K562 (cell line): Measurements from ENCODE around the gene LRP1-AS.

Experiments used
- ARID2 ChIP-seq: fragments of 450-650 bp; IDR thresholded peaks from 2 replicates; pipeline ENCODE4 v1.6.1; 2017; ENCODE audit warnings: antibody characterized with exemption, mild to moderate bottlenecking
- CCAR2 ChIP-seq: fragments of 200-400 bp; formaldehyde crosslinking; IDR thresholded peaks from 2 replicates; pipeline ENCODE4 v1.6.1; 2017; ENCODE audit warnings: mild to moderate bottlenecking, low read depth, low read length
- CREB1 ChIP-seq, 2 experiments: sonication (generic) in 1 of 2; formaldehyde crosslinking in 1 of 2; IDR thresholded peaks; 2 replicates each; pipeline versions ENCODE4 v1.6.1 to v1.8.0; 2012 to 2022; ENCODE audit warnings: inconsistent platforms in 1 of 2, mild to moderate bottlenecking in 1 of 2, missing genetic modification reagents in 1 of 2, moderate library complexity in 1 of 2
- EP300 ChIP-seq: IDR thresholded peaks from 2 replicates; pipeline ENCODE4 v1.6.1; 2012; ENCODE audit warnings: low read length, improper control_type of control experiment
- NR3C1 ChIP-seq: sonication (generic); formaldehyde crosslinking; IDR thresholded peaks from 2 replicates; pipeline ENCODE4 v1.8.1; 2022; ENCODE audit warnings: missing genetic modification reagents
- TCFL5 ChIP-seq: fragments of 250-450 bp; sonication (Bioruptor Pico); conservative IDR thresholded peaks from 2 replicates; pipeline ENCODE4 v1.6.1; 2021; ENCODE audit warnings: mild to moderate bottlenecking, moderate library complexity, matching md5 sums
- YBX1 ChIP-seq: fragments of 450-650 bp; IDR thresholded peaks from 2 replicates; pipeline ENCODE4 v1.7.1; 2016; ENCODE audit warnings: mild to moderate bottlenecking
- TF ChIP-seq, protein P1 (sequence below): sonication (generic); formaldehyde crosslinking; IDR thresholded peaks from 2 replicates; pipeline ENCODE4 v1.8.1; 2023; ENCODE audit warnings: mild to moderate bottlenecking, missing genetic modification reagents
- TF ChIP-seq, protein P2 (sequence below), 2 experiments: fragments of 450-650 bp; IDR thresholded peaks; 2 replicates each; pipeline ENCODE4 v1.6.1; 2016; ENCODE audit warnings: mild to moderate bottlenecking in 2 of 2, borderline replicate concordance in 1 of 2, low read depth in 1 of 2, moderate library complexity in 1 of 2
- TF ChIP-seq, protein P3 (sequence below): fragments of 450-650 bp; formaldehyde crosslinking; IDR thresholded peaks from 2 replicates; pipeline ENCODE4 v1.4.0; 2022; ENCODE audit warnings: mild to moderate bottlenecking, moderate library complexity
- TF ChIP-seq, protein P4 (sequence below), 3 experiments: IDR thresholded peaks in 2 of 3; conservative IDR thresholded peaks in 1 of 3; 2 replicates each; pipeline ENCODE4 v1.5.1; 2011 to 2012; ENCODE audit warnings: low read length in 3 of 3, mild to moderate bottlenecking in 3 of 3, control low read depth in 2 of 3, improper control_type of control experiment in 1 of 3, inconsistent platforms in 1 of 3, low read depth in 1 of 3, mixed read lengths in 1 of 3, moderate library complexity in 1 of 3; ENCODE audit not compliant: insufficient read depth in 2 of 3

DNA sequence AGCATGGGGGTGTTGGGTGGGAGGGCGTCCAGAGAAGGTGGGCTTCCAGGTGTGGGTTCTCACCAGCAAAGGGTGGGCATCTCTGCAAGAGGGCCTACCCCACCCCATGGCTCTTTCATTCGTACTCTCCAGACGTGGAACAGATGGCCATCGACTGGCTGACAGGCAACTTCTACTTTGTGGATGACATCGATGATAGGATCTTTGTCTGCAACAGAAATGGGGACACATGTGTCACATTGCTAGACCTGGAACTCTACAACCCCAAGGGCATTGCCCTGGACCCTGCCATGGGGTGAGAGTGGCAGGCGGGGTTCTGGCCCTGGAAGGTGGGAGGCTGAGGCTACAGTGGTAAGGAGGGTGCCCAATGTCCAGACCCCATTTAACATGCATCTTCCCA lies 6.7 kb upstream of the LRP1-AS start:
- TF ChIP-seq TCFL5 (no peak), ARID2 (no peak), CREB1 (IDR thresholded peaks at IDR 0.05) (no peak), CREB1 (CRISPR knock-in tag; IDR thresholded peaks at IDR 0.05) (no peak), EP300 (no peak), NR3C1 (no peak), CCAR2 (no peak), YBX1 (no peak)
- TF ChIP-seq, protein P1, sequence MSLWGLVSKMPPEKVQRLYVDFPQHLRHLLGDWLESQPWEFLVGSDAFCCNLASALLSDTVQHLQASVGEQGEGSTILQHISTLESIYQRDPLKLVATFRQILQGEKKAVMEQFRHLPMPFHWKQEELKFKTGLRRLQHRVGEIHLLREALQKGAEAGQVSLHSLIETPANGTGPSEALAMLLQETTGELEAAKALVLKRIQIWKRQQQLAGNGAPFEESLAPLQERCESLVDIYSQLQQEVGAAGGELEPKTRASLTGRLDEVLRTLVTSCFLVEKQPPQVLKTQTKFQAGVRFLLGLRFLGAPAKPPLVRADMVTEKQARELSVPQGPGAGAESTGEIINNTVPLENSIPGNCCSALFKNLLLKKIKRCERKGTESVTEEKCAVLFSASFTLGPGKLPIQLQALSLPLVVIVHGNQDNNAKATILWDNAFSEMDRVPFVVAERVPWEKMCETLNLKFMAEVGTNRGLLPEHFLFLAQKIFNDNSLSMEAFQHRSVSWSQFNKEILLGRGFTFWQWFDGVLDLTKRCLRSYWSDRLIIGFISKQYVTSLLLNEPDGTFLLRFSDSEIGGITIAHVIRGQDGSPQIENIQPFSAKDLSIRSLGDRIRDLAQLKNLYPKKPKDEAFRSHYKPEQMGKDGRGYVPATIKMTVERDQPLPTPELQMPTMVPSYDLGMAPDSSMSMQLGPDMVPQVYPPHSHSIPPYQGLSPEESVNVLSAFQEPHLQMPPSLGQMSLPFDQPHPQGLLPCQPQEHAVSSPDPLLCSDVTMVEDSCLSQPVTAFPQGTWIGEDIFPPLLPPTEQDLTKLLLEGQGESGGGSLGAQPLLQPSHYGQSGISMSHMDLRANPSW (CRISPR knock-in tag), result no peak
- TF ChIP-seq, protein P2, sequence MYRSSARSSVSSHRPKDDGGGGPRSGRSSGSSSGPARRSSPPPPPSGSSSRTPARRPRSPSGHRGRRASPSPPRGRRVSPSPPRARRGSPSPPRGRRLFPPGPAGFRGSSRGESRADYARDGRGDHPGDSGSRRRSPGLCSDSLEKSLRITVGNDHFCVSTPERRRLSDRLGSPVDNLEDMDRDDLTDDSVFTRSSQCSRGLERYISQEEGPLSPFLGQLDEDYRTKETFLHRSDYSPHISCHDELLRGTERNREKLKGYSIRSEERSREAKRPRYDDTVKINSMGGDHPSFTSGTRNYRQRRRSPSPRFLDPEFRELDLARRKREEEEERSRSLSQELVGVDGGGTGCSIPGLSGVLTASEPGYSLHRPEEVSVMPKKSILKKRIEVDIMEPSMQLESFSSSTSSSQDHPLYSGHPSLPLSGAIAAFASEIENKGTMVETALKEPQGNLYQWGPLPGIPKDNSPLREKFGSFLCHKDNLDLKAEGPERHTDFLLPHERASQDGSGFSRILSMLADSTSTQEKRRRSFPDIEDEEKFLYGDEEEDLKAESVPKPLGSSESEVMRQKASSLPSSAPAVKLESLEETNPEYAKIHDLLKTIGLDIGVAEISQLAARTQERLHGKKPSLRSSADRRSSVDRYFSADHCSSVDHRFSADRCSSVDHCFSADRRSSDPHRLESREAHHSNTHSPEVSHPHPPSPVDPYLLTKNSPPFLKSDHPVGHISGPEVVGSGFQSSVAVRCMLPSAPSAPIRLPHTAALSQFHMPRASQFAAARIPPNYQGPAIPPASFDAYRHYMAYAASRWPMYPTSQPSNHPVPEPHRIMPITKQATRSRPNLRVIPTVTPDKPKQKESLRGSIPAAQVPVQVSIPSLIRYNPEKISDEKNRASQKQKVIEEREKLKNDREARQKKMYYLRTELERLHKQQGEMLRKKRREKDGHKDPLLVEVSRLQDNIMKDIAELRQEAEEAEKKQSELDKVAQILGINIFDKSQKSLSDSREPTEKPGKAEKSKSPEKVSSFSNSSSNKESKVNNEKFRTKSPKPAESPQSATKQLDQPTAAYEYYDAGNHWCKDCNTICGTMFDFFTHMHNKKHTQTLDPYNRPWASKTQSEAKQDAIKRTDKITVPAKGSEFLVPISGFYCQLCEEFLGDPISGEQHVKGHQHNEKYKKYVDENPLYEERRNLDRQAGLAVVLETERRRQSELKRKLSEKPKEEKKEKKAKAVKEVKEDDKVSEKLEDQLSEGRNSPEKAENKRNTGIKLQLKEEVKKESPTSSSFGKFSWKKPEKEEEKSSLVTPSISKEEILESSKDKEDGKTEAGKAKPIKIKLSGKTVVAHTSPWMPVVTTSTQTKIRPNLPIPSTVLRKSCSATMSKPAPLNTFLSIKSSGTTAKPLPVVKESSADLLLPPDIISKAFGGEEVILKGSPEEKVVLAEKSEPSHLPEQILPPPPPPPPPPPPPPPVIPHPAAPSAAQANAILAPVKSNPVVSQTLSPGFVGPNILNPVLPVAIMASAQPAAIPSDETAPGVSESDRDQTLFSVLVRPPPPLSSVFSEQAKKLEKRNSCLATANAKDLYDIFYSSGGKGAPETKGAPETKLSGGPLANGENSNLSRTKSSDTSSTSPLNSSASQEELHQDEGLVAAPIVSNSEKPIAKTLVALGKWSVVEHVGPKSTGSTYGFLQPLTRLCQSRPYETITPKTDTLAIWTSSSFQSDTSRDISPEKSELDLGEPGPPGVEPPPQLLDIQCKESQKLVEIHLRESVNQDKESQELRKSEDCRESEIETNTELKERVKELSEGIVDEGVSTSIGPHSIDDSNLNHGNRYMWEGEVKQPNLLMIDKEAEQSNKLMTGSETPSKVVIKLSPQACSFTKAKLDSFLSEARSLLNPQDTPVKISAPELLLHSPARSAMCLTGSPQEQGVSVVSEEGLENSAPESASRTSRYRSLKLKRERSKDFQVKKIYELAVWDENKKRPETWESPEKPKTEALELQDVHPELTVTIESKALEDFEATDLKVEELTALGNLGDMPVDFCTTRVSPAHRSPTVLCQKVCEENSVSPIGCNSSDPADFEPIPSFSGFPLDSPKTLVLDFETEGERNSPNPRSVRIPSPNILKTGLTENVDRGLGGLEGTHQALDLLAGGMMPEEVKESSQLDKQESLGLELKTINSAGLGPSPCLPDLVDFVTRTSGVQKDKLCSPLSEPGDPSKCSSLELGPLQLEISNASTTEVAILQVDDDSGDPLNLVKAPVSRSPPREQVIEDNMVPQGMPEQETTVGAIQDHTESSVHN (IDR thresholded peaks at IDR 0.05; ENCODE audit: borderline replicate concordance in 1 of 2, low read depth in 1 of 2), result no peak
- TF ChIP-seq, protein P3, sequence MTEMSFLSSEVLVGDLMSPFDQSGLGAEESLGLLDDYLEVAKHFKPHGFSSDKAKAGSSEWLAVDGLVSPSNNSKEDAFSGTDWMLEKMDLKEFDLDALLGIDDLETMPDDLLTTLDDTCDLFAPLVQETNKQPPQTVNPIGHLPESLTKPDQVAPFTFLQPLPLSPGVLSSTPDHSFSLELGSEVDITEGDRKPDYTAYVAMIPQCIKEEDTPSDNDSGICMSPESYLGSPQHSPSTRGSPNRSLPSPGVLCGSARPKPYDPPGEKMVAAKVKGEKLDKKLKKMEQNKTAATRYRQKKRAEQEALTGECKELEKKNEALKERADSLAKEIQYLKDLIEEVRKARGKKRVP (CRISPR knock-in tag), result no peak
- TF ChIP-seq, protein P4, sequence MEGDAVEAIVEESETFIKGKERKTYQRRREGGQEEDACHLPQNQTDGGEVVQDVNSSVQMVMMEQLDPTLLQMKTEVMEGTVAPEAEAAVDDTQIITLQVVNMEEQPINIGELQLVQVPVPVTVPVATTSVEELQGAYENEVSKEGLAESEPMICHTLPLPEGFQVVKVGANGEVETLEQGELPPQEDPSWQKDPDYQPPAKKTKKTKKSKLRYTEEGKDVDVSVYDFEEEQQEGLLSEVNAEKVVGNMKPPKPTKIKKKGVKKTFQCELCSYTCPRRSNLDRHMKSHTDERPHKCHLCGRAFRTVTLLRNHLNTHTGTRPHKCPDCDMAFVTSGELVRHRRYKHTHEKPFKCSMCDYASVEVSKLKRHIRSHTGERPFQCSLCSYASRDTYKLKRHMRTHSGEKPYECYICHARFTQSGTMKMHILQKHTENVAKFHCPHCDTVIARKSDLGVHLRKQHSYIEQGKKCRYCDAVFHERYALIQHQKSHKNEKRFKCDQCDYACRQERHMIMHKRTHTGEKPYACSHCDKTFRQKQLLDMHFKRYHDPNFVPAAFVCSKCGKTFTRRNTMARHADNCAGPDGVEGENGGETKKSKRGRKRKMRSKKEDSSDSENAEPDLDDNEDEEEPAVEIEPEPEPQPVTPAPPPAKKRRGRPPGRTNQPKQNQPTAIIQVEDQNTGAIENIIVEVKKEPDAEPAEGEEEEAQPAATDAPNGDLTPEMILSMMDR (IDR thresholded peaks at IDR 0.05 in 2 of 3, conservative IDR thresholded peaks at IDR 0.05 in 1 of 3; ENCODE audit: insufficient read depth in 2 of 3, low read depth in 1 of 3, low read length in 3 of 3), result no peak
